NCI-H187 (cell line): ENCODE measurements around the gene ITGAV.

ENCODE experiments used
- DNase-seq, 2 experiments: peaks; one replicate each; lab custom pipeline; 2025; lab: John Stamatoyannopoulos, UW

ITGAV gene

DNA sequence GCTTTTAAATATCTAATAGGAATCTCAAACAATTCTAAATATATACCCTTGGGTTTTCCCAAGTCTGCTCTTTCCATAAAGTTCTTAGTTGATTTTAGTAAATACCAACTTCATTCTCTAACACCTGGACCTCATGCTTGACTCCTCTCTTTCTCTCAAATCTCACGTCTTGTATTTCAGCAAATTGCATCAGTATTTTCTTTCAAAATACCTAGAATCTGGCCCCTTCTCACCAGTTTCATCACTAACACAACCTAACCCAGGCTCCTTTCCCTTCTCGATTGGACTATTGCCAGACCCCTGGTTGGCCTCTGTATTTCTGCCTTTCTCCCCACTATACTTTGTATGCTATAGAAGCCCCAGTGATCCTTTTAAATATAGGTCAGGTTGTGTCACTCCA is 81.0 kb downstream of the ITGAV start:
- DNase-seq, result no peak

DNA sequence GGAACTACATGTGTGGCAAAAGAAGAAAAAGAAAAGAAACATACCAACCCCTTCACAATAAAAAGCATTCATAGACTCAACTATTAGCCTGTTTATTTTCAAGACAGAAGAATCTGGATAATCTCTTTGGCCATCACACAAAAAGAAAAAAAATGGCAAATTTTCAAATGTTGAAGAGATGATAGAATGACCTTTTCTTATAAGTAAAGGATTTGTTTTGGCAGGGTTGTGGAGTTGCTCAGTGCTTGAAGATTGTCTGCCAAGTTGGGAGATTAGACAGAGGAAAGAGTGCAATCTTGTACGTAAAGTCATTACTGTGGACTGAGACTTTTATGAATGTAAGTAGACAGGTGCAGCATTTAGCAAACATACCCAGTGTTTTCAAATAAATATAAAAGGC is 85.5 kb downstream of the ITGAV start:
- DNase-seq, result no peak

DNA sequence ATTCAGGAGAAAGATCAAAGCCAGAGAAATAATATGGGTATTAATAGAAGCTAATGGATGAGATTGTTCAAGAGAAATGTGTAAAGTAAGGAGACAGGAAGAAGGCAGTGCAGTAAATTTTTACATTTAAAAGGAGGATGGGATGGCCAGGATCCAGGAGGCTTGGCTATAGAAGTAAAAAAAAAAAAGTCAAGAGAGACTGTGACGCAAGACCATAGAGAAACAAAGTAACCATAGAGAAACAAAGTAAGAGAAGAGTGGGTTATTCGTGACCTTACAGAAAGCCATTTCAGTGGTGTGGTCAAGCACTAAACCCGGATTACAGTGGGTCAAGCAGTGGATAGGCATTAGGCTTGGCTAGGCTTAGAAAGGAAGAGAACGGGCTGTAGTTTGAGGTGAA is 93.5 kb downstream of the ITGAV start:
- DNase-seq, result no peak

GRCh38 chr2:186687807-186688211 is 98.0 kb downstream of the ITGAV start:
- DNase-seq, result no peak

- no peak for DNase-seq
Measured at GRCh38 chr2:186688813-186689212, 99.0 kb downstream of the ITGAV start.

- no peak for DNase-seq
Measured at GRCh38 chr2:186690786-186691185, 100.9 kb downstream of the ITGAV start.

- no peak for DNase-seq
Measured at GRCh38 chr2:186691231-186691630, 101.4 kb downstream of the ITGAV start.

- DNase-seq, result no peak
Measured at GRCh38 chr2:186691900-186692299, 102.0 kb downstream of the ITGAV start.

DNA sequence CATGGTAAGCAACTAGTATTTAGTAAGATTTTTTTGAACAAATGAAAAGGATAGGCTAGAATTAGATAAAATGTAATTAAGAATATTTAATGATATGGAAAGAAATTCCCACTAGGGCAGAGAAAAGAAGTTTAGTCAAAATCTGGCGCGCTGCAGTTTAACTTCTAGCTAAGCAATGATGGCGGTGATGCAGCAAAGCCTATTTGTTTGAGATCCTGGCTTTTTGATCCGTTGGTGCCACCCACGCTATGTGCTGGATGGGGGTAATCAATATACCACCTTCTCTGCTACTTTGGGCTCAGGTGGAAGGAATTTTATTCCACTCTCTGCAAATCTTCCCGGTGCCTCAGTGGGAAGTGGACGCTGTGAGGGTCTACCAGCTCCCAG is 103.6 kb downstream of the ITGAV start:
- no peak for DNase-seq

GRCh38 chr2:186695081-186695756 is 105.4 kb downstream of the ITGAV start:
- no peak for DNase-seq

GRCh38 chr2:186696290-186696689 is 106.4 kb downstream of the ITGAV start:
- no peak for DNase-seq

- no peak for DNase-seq
Measured at GRCh38 chr2:186696804-186697203, 106.9 kb downstream of the ITGAV start.

DNA sequence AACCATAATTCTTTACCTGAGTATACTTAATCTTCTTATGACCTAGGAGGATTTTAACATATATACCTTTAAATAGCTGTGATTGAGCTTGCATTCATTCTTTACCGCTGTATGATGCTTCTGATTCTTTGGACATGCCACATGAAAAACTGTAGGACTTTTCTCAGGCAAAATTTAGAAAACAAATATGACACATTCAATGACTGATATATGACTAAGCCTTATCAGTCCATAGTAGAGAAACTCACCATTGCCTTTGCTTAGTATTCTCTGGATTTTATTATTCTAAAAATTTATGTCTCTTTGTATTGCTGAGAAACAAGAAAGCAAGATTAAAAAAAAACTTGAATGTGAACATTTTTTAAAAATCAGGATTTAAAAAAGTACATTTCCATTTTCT is 107.7 kb downstream of the ITGAV start:
- no peak for DNase-seq

- DNase-seq, result no peak
Measured at GRCh38 chr2:186699742-186700141, 109.9 kb downstream of the ITGAV start.

GRCh38 chr2:186702006-186702405 is 112.2 kb downstream of the ITGAV start:
- no peak for DNase-seq

- DNase-seq, result no peak
Measured at GRCh38 chr2:186702501-186702900, 112.6 kb downstream of the ITGAV start.

- DNase-seq, result no peak
Measured at GRCh38 chr2:186704897-186705296, 115.0 kb downstream of the ITGAV start.

- DNase-seq, result no peak
Measured at GRCh38 chr2:186709529-186710450, 119.9 kb downstream of the ITGAV start.

GRCh38 chr2:186713691-186714090 is 123.8 kb downstream of the ITGAV start:
- no peak for DNase-seq

DNA sequence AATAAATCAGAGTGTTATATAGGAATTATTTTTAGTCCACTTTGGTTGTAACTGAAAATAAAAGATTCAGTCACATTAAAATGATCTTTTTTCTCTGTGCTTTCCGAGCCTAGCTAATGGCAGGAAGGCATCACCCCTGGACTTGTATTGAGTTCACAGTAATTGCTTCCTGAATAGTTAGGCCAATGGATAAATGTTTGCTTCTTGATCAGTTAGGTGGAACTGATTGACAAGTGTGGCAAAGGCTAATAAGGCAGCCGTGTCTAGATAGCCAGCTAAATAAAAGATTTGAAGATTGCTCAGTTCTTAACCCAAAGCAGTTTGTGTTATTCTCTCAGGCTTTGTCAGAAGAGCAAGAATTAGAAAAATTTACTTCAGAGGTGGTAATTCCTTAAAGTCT is 124.8 kb downstream of the ITGAV start:
- DNase-seq, result no peak

DNA sequence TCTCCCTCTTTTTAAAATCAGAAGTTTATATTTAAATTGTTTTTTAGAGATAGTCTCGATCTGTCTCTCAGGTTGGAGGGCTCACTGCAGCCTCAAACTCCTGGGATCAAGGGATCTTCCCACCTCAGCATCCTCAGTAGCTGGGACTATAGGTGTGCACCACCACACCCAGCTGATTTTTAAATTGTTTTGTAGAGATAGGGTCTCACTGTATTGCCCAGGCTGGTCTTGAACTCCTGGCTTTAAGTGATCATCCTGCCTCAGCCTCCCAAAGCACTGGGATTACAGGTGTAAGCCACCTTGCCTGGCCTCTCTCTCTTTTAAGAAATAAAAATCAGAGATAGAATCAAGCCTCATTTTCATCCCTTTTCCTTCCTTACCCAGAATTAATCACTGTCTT is 126.1 kb downstream of the ITGAV start:
- DNase-seq, result no peak

DNA sequence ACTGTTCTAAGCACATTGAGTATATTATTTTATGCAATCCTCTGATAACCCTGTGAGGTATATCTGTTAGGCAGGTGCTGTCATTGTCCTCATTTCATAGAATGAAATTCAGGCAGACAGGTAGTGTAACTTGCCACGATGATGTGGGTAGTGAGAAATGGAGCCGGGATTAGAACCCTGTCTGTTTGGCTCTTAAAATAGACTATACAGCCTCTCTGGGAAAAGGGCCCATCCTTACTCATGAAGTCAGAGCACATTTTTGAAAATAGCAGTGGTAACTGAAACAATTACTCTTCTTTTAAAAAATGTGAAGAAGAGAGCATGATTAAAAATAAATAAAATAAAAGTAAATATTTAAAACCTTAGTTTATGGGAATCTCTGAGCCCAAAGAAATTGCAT is 127.0 kb downstream of the ITGAV start:
- no peak for DNase-seq

DNA sequence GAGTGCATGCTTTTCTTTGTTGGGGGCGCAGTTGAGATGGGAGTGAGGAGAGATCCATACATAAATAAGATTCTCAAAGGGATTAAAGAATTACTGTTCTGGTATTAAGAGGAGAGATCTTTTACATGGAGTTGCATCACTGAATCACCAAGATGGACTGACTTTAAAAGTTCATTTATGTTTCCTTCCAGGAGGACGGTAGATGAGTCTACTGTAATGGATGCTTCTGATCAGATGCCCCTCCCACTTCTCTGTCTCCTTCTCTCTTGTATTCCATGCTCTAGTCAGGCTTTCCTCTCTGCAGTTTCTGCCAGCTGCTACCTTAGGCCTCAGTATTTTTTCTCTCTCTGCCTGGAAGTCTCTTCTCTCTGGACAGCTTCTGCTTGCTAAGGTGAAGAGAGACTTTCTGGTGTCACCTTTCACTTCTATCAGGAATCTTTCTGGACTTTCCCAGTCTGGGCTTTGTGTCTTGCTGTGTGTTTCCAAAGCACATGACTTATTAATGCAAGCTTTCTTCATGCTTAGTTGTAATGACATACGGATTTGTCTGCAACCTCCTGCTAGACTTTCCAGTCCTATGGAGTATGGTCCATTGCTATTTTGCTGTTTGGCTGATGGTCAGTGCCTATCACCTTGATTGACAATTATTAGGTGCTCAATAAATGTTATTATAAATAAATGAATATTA is 127.6 kb downstream of the ITGAV start:
- no peak for DNase-seq
